ENCODE data around the gene RNF151.
A peak's percentile ranks its signal among the peaks of the same experiment; 100 is the strongest.
"Not testable (repeated sequence)": the region's sequence is repeated elsewhere in the genome, so short reads cannot be mapped to it uniquely, and the experiment has no call there.

The RNF151 gene

DNA sequence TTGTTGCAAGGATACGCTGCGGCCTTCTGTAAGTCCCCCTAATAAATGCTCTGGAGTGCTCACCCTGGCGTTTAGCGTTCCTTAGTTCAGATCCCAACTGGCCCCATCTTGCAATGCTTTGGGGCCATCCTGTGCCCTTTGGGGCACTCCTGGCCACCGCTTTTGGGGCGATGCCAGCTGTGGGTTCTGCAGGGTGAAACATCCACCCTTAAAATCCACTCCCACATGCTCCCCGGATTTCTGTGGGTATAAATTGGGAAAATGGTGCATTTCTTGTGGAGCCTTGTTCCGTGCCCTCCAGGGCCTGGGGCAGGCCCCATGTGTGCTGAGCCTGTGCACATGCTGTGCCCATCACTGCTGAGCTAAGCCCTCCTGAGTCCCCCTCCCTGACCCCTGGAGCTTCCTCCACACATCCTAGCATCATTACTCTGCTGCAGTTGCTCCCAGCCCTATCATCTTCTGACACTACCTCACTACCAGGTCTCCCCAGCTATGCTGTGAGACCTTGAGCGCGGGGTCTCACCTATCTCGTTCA, 29.6 kb upstream of the RNF151 start:
- no peak overlapping the region for H3K23ac ChIP-seq (ENCODE audit: low read length)

DNA sequence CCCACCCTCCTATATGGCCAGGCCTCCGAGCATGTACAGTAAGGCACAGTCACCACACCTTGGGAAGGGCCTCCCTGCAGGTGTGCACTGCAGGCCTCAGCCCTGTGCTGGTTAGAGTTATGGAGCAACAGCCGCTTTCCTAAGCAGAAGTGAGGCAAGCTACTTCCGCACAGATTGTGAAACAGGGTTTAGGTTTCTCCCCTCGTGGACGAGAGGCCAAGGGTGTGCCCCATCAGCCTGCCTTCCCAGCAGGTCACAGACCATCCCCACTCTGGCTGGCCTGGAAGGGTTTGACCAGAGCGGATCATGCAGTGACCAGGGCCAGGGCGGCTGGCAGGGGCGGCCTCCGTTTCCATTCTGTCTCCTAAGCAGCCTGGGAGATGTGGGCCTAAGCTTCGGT, 28.3 kb upstream of the RNF151 start:
- H3K4ac ChIP-seq (ENCODE audit: low read depth, low read length) = no peak overlapping the region
- no peaks in the 10 kb centered on the region for H3K9me3 ChIP-seq (ENCODE audit: insufficient read depth, low read depth, low read length)
- H2BK12ac ChIP-seq (ENCODE audit: low read length) = no peak overlapping the region
- no peak overlapping the region for H3K4me2 ChIP-seq (ENCODE audit: low read length)
- peaks cover 24 to 27% of the 10 kb centered on the region in 2 experiments for H3K36me3 ChIP-seq (ENCODE audit: control insufficient read depth in 1 of 2, insufficient read depth in 2 of 2, low read length in 2 of 2)
- no peak overlapping the region for H2BK120ac ChIP-seq (ENCODE audit: insufficient read depth, low read length, poor library complexity)
- H3K27ac ChIP-seq (ENCODE audit: low read depth, low read length) = no peak overlapping the region
- no peak overlapping the region for H3K23ac ChIP-seq (ENCODE audit: low read length)
- H2AK5ac ChIP-seq (ENCODE audit: low read length) = no peak overlapping the region
- H3K14ac ChIP-seq (ENCODE audit: low read length) = no peak overlapping the region
- peaks cover 22 to 24% of the 10 kb centered on the region in 2 experiments for H3K4me1 ChIP-seq (ENCODE audit: control insufficient read depth in 1 of 2, insufficient read depth in 2 of 2, low read length in 2 of 2)
- H3K79me2 ChIP-seq (ENCODE audit: control insufficient read depth, insufficient read depth, low read length, poor library complexity) = peaks cover 3% of the 10 kb centered on the region
- DNase-seq = no peak
- H3K4me3 ChIP-seq (ENCODE audit: low read depth, low read length) = peak overlapping the region; percentile 34
- no peaks in the 10 kb centered on the region for H3K27me3 ChIP-seq (ENCODE audit: insufficient read depth, low read length)
- H3K9ac ChIP-seq (ENCODE audit: low read length) = no peak overlapping the region
- H3K79me1 ChIP-seq (ENCODE audit: low read length) = peaks cover 6% of the 10 kb centered on the region
- no peak overlapping the region for H3K18ac ChIP-seq (ENCODE audit: low read length)
- H4K12ac ChIP-seq (ENCODE audit: low read depth, low read length) = no peak overlapping the region
- no peak overlapping the region for H4K8ac ChIP-seq (ENCODE audit: low read depth, low read length)
- no CpG with 5 or more reads among the region's 10 CpGs for WGBS (ENCODE audit: extremely low coverage, insufficient coverage, insufficient read length)
- H4K91ac ChIP-seq (ENCODE audit: low read depth, low read length) = no peak overlapping the region
- H2BK5ac ChIP-seq (ENCODE audit: low read depth, low read length, poor library complexity) = no peak overlapping the region
- H2AFZ ChIP-seq (ENCODE audit: insufficient read depth, low read length, poor library complexity) = no peak overlapping the region

More for the DNA sequence above, 29.6 kb upstream of the RNF151 start:
- Histone ChIP-seq H3K27me3 (ENCODE audit: insufficient read depth, low read length) (no peaks in the 10 kb centered on the region), H4K91ac (ENCODE audit: low read depth, low read length) (no peak overlapping the region), H3K27ac (ENCODE audit: low read depth, low read length) (no peak overlapping the region), H2BK12ac (ENCODE audit: low read length) (no peak overlapping the region), H3K14ac (ENCODE audit: low read length) (no peak overlapping the region), H3K9ac (ENCODE audit: low read length) (no peak overlapping the region), H4K12ac (ENCODE audit: low read depth, low read length) (no peak overlapping the region), H3K4me2 (ENCODE audit: low read length) (no peak overlapping the region), H2BK5ac (ENCODE audit: low read depth, low read length, poor library complexity) (no peak overlapping the region), H3K36me3 (ENCODE audit: control insufficient read depth in 1 of 2, insufficient read depth in 2 of 2, low read length in 2 of 2) (peaks cover 24 to 27% of the 10 kb centered on the region in 2 experiments), H2BK120ac (ENCODE audit: insufficient read depth, low read length, poor library complexity) (no peak overlapping the region), H3K18ac (ENCODE audit: low read length) (no peak overlapping the region), H2AFZ (ENCODE audit: insufficient read depth, low read length, poor library complexity) (no peak overlapping the region), H3K9me3 (ENCODE audit: insufficient read depth, low read depth, low read length) (no peaks in the 10 kb centered on the region), H4K8ac (ENCODE audit: low read depth, low read length) (no peak overlapping the region), H3K4me1 (ENCODE audit: control insufficient read depth in 1 of 2, insufficient read depth in 2 of 2, low read length in 2 of 2) (peaks cover 16 to 18% of the 10 kb centered on the region in 2 experiments), H3K79me2 (ENCODE audit: control insufficient read depth, insufficient read depth, low read length, poor library complexity) (no peaks in the 10 kb centered on the region), H3K4me3 (ENCODE audit: low read depth, low read length) (no peak overlapping the region), H3K79me1 (ENCODE audit: low read length) (no peaks in the 10 kb centered on the region), H3K4ac (ENCODE audit: low read depth, low read length) (no peak overlapping the region), H2AK5ac (ENCODE audit: low read length) (no peak overlapping the region)
- no CpG with 5 or more reads among the region's 11 CpGs for WGBS (ENCODE audit: extremely low coverage, insufficient coverage, insufficient read length)
- DNase-seq = no peak

DNA sequence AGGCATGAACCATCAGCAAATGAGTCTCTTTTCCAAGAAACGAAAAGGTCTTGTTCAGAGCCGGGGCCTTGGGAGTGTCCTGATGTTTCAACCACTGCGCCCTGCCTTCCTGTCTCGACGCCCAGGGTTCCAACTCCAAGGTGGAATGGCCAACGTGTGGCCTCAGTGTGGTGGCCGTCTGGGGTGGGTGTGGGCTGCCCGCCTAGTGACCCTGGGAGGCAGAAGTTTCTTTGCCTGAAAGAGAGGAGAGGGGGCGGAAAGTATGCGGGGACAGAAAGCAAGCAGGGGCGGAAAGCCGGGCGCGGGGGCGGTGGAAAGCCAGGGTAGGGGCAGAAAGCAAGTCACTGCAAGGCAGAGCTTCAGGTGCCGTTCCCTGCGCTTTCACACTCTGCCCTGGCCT, 27.7 kb upstream of the RNF151 start:
- no peak overlapping the region for H4K91ac ChIP-seq (ENCODE audit: low read depth, low read length)
- no CpG with 5 or more reads among the region's 17 CpGs for WGBS (ENCODE audit: extremely low coverage, insufficient coverage, insufficient read length)
- no peak for DNase-seq
- H3K4ac ChIP-seq (ENCODE audit: low read depth, low read length) = no peak overlapping the region
- no peak overlapping the region for H3K9ac ChIP-seq (ENCODE audit: low read length)
- H3K79me2 ChIP-seq (ENCODE audit: control insufficient read depth, insufficient read depth, low read length, poor library complexity) = peaks cover 3% of the 10 kb centered on the region
- no peaks in the 10 kb centered on the region for H3K27me3 ChIP-seq (ENCODE audit: insufficient read depth, low read length)
- H3K4me3 ChIP-seq (ENCODE audit: low read depth, low read length) = no peak overlapping the region
- H2AFZ ChIP-seq (ENCODE audit: insufficient read depth, low read length, poor library complexity) = no peak overlapping the region
- H4K12ac ChIP-seq (ENCODE audit: low read depth, low read length) = no peak overlapping the region
- H2AK5ac ChIP-seq (ENCODE audit: low read length) = no peak overlapping the region
- H3K4me1 ChIP-seq (ENCODE audit: control insufficient read depth in 1 of 2, insufficient read depth in 2 of 2, low read length in 2 of 2) = peaks cover 22 to 26% of the 10 kb centered on the region in 2 experiments
- H3K4me2 ChIP-seq (ENCODE audit: low read length) = no peak overlapping the region
- no peak overlapping the region for H2BK120ac ChIP-seq (ENCODE audit: insufficient read depth, low read length, poor library complexity)
- H4K8ac ChIP-seq (ENCODE audit: low read depth, low read length) = no peak overlapping the region
- no peak overlapping the region for H2BK5ac ChIP-seq (ENCODE audit: low read depth, low read length, poor library complexity)
- peaks cover 24 to 27% of the 10 kb centered on the region in 2 experiments for H3K36me3 ChIP-seq (ENCODE audit: control insufficient read depth in 1 of 2, insufficient read depth in 2 of 2, low read length in 2 of 2)
- H3K23ac ChIP-seq (ENCODE audit: low read length) = no peak overlapping the region
- no peaks in the 10 kb centered on the region for H3K9me3 ChIP-seq (ENCODE audit: insufficient read depth, low read depth, low read length)
- H2BK12ac ChIP-seq (ENCODE audit: low read length) = no peak overlapping the region
- no peak overlapping the region for H3K18ac ChIP-seq (ENCODE audit: low read length)
- H3K79me1 ChIP-seq (ENCODE audit: low read length) = peaks cover 7% of the 10 kb centered on the region
- no peak overlapping the region for H3K14ac ChIP-seq (ENCODE audit: low read length)
- H3K27ac ChIP-seq (ENCODE audit: low read depth, low read length) = no peak overlapping the region

DNA sequence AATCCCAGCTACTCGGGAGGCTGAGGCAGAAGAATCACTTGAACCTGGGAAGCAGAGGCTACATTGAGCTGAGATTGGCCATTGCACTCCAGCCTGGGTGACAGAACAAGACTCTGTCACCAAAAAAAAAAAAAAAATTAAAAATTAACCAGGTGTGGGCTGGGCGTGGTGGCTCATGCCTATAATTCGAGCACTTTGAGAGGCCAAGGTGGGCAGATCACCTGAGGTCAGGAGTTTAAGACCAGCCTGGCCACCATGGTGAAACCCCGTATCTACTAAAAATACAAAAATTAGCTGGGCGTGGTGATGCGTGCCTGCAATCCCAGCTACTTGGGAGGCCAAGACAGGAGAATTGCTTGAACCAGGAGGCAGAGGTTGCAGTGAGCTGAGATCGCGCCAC, 26.8 kb upstream of the RNF151 start:
- H2AFZ ChIP-seq (ENCODE audit: insufficient read depth, low read length, poor library complexity); H4K12ac ChIP-seq (ENCODE audit: low read depth, low read length); H3K27ac ChIP-seq (ENCODE audit: low read depth, low read length); H2BK12ac ChIP-seq (ENCODE audit: low read length); DNase-seq; H3K14ac ChIP-seq (ENCODE audit: low read length); H2BK5ac ChIP-seq (ENCODE audit: low read depth, low read length, poor library complexity); H2BK120ac ChIP-seq (ENCODE audit: insufficient read depth, low read length, poor library complexity); H3K23ac ChIP-seq (ENCODE audit: low read length); H3K18ac ChIP-seq (ENCODE audit: low read length); H3K79me2 ChIP-seq (ENCODE audit: control insufficient read depth, insufficient read depth, low read length, poor library complexity); H3K79me1 ChIP-seq (ENCODE audit: low read length); H3K4ac ChIP-seq (ENCODE audit: low read depth, low read length); H3K9ac ChIP-seq (ENCODE audit: low read length); H3K4me2 ChIP-seq (ENCODE audit: low read length); H3K4me3 ChIP-seq (ENCODE audit: low read depth, low read length); H2AK5ac ChIP-seq (ENCODE audit: low read length); H4K91ac ChIP-seq (ENCODE audit: low read depth, low read length); H3K27me3 ChIP-seq (ENCODE audit: insufficient read depth, low read length); H4K8ac ChIP-seq (ENCODE audit: low read depth, low read length); H3K9me3 ChIP-seq (ENCODE audit: insufficient read depth, low read depth, low read length): not testable (repeated sequence)
- no CpG with 5 or more reads among the region's 8 CpGs for WGBS (ENCODE audit: extremely low coverage, insufficient coverage, insufficient read length)
- H3K4me1 ChIP-seq (ENCODE audit: control insufficient read depth in 1 of 2, insufficient read depth in 2 of 2, low read length in 2 of 2) = peaks cover 22 to 26% of the 10 kb centered on the region in 2 experiments
- peaks cover 24 to 27% of the 10 kb centered on the region in 2 experiments for H3K36me3 ChIP-seq (ENCODE audit: control insufficient read depth in 1 of 2, insufficient read depth in 2 of 2, low read length in 2 of 2)
